ENCODE results near the gene AGBL1. TPM values are rescaled to one million over a fixed set of nuclear protein-coding genes. Genes with fewer than 3 reads are reported as not detected.

Gene AGBL1
- total RNA-seq, 4 donors from 2014 or later: 0.40 TPM; not detected in 3

DNA sequence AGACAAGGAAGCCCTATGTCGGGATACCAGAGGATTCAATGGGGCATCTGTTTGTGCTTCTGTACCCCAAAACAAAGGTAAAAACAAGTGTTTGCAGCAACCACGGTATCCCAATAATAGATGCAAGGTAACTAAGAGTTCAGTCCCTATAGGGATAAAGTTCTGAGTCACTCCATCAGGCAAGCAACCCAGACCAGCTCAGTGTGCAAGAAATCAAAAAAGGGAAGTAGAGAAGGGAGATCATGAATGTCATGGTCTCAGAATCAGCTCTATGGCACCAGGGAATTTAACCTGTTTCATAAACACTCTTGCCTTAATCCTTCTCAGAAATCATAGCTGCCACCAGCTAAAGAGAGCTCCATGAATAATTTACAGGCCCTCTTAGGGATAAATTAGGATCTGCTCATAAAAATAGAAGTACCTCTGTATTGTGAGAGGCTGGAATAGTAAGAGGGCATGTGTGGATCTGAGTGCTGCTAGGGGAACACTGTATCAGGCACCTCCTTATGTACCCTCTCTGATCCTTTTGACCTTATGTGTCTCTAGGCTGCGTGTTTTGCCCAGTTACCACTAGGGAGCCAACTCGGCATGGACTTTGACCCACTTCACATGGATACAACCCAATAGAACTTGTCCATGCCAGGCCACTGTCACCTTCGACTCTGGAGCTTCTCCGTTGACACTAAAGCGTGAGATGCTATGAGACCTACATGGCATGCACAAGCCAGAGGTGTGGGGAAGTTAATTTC is 754.6 kb downstream of the AGBL1 start:
- Histone ChIP-seq H3K9me3 (no peaks in the 10 kb centered on the region), H3K27me3 (no peaks in the 10 kb centered on the region), H3K36me3 (no peaks in the 10 kb centered on the region), H3K4me3 (no peak overlapping the region), H3K4me1 (peaks cover 0 to 5% (median 0%) of the 10 kb centered on the region in 4 donors), H3K27ac (no peak overlapping the region)
- TF ChIP-seq CTCF (IDR thresholded peaks at IDR 0.05) (no peak), POLR2A (IDR thresholded peaks at IDR 0.05) (no peak)
- no peak for DNase-seq

DNA sequence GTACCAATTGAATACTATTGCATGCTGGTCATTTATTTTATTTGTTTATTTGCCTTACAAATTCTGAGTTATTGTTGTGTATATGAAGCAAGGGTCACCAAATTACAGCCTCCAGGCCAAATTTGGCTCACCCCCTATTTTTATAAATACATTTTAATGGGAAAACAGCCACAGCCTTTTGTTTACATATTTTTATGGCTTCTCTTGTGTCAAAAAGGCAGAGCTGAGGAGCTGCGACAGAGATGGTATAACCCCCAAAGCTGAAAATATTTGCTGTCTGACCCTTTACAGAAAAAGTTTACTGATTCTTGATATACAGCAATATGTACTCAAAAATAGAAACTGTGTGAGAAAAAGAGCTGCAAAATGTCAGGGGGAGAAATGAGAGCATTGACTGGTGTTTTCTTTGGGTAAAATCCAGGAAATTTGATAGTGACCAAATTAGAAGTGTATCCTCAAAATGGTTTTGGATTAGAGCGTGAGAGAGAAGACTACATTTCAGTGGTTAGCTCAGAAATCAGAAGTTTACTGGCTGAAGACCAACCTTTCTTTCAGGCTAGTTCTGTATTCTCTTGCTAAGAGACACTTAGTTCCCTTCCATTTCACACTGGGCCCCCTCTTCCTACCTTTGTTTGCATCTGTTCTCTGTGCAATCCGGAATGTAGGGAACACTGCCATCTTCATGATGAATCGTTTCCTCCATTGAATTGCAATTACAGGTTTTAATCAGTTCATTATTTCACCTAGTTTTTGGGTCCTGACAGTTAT is 757.8 kb downstream of the AGBL1 start:
- Histone ChIP-seq H3K4me1 (peaks cover 0 to 5% (median 0%) of the 10 kb centered on the region in 4 donors), H3K36me3 (no peaks in the 10 kb centered on the region), H3K9me3 (no peaks in the 10 kb centered on the region), H3K4me3 (no peak overlapping the region), H3K27me3 (no peaks in the 10 kb centered on the region), H3K27ac (no peak overlapping the region)
- no peak for TF ChIP-seq CTCF (IDR thresholded peaks at IDR 0.05)
- DNase-seq: no peak

DNA sequence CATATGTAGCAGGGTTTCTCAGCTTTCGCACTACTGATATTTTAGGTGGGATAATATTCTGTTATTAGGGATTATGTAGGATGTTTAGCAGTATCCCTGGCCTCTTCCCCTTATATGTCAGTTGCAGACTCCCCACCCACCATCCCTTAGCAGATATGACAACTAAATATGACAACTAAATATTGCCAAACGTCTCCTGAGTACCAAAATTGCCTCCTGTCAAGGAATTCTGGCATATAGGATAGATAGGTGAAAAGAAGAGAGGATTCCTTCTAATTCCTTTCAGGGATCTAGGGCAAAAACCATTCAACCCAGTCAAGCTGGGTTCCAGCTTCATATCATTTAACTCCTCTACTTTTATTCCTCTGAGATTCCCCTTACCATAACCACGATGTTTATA is 759.8 kb downstream of the AGBL1 start:
- Histone ChIP-seq H3K4me3 (no peak overlapping the region), H3K27ac (no peak overlapping the region), H3K27me3 (no peaks in the 10 kb centered on the region), H3K9me3 (no peaks in the 10 kb centered on the region), H3K36me3 (no peaks in the 10 kb centered on the region), H3K4me1 (peaks cover 0 to 5% (median 0%) of the 10 kb centered on the region in 4 donors)
- no peak for DNase-seq
- TF ChIP-seq POLR2A (IDR thresholded peaks at IDR 0.05) (no peak), CTCF (IDR thresholded peaks at IDR 0.05) (no peak)

DNA sequence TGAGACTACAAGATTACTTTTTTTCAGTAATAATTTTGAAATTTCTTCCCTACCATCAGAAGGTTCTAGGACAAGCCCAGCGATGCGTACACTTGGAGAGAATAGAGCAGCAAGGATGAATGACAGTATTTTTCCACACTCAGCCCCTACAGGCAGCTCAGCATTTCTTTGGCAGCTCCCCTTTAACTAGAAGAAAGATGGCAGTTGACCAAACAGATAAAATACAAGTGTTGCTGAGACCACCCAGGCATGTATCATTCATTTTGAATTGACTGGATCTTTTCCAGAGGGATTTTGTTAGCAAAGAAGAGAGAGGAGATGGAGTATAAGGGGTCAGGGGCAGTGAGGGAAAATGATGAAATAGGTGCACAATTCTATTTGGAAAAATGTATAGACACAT is 761.3 kb downstream of the AGBL1 start:
- TF ChIP-seq CTCF (IDR thresholded peaks at IDR 0.05) (no peak), POLR2A (IDR thresholded peaks at IDR 0.05) (no peak)

GRCh38 chr15:86842199-86842598 is 762.5 kb downstream of the AGBL1 start:
- Histone ChIP-seq H3K9me3 (no peaks in the 10 kb centered on the region), H3K4me1 (peaks cover 0 to 4% (median 0%) of the 10 kb centered on the region in 4 donors), H3K36me3 (no peaks in the 10 kb centered on the region), H3K27ac (no peak overlapping the region), H3K4me3 (no peak overlapping the region), H3K27me3 (no peaks in the 10 kb centered on the region)
- DNase-seq: no peak
- TF ChIP-seq POLR2A (IDR thresholded peaks at IDR 0.05) (no peak), CTCF (IDR thresholded peaks at IDR 0.05) (no peak)

More for the DNA sequence above, 761.3 kb downstream of the AGBL1 start:
- H3K36me3 ChIP-seq: no peaks in the 10 kb centered on the region
- no peaks in the 10 kb centered on the region for H3K9me3 ChIP-seq
- DNase-seq: no peak
- no peaks in the 10 kb centered on the region for H3K27me3 ChIP-seq
- H3K27ac ChIP-seq: no peak overlapping the region
- no peak overlapping the region for H3K4me3 ChIP-seq
- peaks cover 0 to 5% (median 0%) of the 10 kb centered on the region in 4 donors for H3K4me1 ChIP-seq

Measured in Peyer's patch (tissue), 4 donors.